ENCODE data around the gene GRXCR1.

DNA sequence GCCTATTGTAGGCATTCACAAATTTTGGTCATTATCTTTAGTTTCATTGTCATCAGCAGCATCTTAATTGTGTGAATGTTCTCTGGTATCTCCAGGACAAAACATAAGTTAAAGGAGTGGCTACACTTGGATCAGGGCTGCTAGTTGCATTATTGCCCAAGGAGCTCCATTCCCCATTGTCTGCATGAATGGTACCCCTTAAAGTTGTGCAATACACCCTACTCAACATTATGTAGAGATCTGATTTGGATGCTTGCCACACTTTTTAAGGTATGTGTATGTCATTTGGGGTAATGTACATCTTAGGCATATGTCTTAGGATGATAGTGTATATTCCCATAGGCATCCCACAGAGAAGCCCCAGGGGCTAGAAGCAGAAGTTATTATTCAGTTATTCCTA lies 2.9 kb downstream of the GRXCR1 start:
- no peak for TF ChIP-seq EZH2 (IDR thresholded peaks at IDR 0.05; ENCODE audit: low read length, missing control alignments)
- TF ChIP-seq, protein P1, sequence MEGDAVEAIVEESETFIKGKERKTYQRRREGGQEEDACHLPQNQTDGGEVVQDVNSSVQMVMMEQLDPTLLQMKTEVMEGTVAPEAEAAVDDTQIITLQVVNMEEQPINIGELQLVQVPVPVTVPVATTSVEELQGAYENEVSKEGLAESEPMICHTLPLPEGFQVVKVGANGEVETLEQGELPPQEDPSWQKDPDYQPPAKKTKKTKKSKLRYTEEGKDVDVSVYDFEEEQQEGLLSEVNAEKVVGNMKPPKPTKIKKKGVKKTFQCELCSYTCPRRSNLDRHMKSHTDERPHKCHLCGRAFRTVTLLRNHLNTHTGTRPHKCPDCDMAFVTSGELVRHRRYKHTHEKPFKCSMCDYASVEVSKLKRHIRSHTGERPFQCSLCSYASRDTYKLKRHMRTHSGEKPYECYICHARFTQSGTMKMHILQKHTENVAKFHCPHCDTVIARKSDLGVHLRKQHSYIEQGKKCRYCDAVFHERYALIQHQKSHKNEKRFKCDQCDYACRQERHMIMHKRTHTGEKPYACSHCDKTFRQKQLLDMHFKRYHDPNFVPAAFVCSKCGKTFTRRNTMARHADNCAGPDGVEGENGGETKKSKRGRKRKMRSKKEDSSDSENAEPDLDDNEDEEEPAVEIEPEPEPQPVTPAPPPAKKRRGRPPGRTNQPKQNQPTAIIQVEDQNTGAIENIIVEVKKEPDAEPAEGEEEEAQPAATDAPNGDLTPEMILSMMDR (conservative IDR thresholded peaks at IDR 0.05 in 1 of 2, IDR thresholded peaks at IDR 0.05 in 1 of 2; ENCODE audit: low read depth in 1 of 2, low read length in 2 of 2): no peak
